Thyroid gland (tissue), 4 donors: ENCODE measurements around the gene CREB5. TPM values are rescaled to one million over a fixed set of nuclear protein-coding genes. Genes with fewer than 3 reads are reported as not detected.
A peak's percentile ranks its signal among the peaks of the same experiment; 100 is the strongest.

ENCODE experiments used
- DNase-seq, 2 donors: peaks; one replicate each; pipeline ENCODE4 v3.0.0-alpha.2; 2019
- H3K27ac ChIP-seq, 3 donors: fragments of 200-600 bp; sonication (generic); 1 replicate in 2 of 3; 2 replicates in 1 of 3; pipeline ENCODE4 v1.5.1; 2016 to 2019; ENCODE audit warnings: mild to moderate bottlenecking in 1 of 3, moderate library complexity in 1 of 3
- H3K27me3 ChIP-seq: fragments of 200-600 bp; sonication (generic); one replicate; pipeline ENCODE4 v1.5.1; 2019
- H3K36me3 ChIP-seq, 2 donors: fragments of 200-600 bp; sonication (generic); one replicate each; pipeline ENCODE4 v1.5.1; 2016 to 2019
- H3K4me1 ChIP-seq, 2 donors: fragments of 200-600 bp; sonication (generic); one replicate each; pipeline ENCODE4 v1.5.1; 2017 to 2019
- H3K4me3 ChIP-seq, 3 donors: fragments of 200-600 bp; sonication (generic); replicated peaks in 1 of 3; 1 replicate in 2 of 3; 2 replicates in 1 of 3; pipeline ENCODE4 v1.5.1; 2016; ENCODE audit warnings: mild to moderate bottlenecking in 1 of 3
- H3K9me3 ChIP-seq: fragments of 200-600 bp; sonication (generic); one replicate; pipeline ENCODE4 v1.5.1; 2017
- CTCF ChIP-seq, 6 experiments: fragments of 200-600 bp in 3 of 6; fragments of 450-650 bp in 3 of 6; sonication (generic) in 3 of 6; IDR thresholded peaks; one replicate each; pipeline ENCODE4 v1.5.1; 2016 to 2019; ENCODE audit warnings: antibody characterized with exemption in 6 of 6, mild to moderate bottlenecking in 2 of 6, inconsistent platforms in 1 of 6, moderate library complexity in 1 of 6
- POLR2A ChIP-seq, 2 donors: fragments of 450-650 bp; IDR thresholded peaks; one replicate each; pipeline ENCODE4 v1.6.1; 2017; ENCODE audit warnings: antibody characterized with exemption in 2 of 2, mild to moderate bottlenecking in 2 of 2, moderate library complexity in 1 of 2
- WGBS, 2 donors: methylation state at CpG; one replicate each; pipeline ENCODE4 v1.1.5; 2017; 5-methylcytosine and 5-hydroxymethylcytosine counted together
- intact Hi-C: fragments of 100-400 bp; cut with DNase I; formaldehyde crosslinking; loops from one replicate; pipeline ENCODE4 v1.15.1; 2023
- total RNA-seq, 4 donors: library from RNA; depleted of rRNA; stranded (reverse); fragments of >200 nt; gene quantifications; one replicate each; pipeline ENCODE4 v1.2.3, GENCODE V29; 2016

Gene CREB5
- total RNA-seq, 4 donors from 2014 or later = 2.5 to 13.6 (median 6.5) TPM

- no peaks in the 10 kb centered on the region for H3K27me3 ChIP-seq
- intact Hi-C loops = no loop called here
- no peaks in the 10 kb centered on the region for H3K9me3 ChIP-seq
- H3K27ac ChIP-seq = no peak overlapping the region
- peaks cover 9 to 12% of the 10 kb centered on the region in 2 donors for H3K4me1 ChIP-seq
- no peak for DNase-seq
- H3K36me3 ChIP-seq = no peaks in the 10 kb centered on the region
- 76 to 91% methylated on average over 9 of the region's 9 CpGs for WGBS, 2 donors
- H3K4me3 ChIP-seq = no peak overlapping the region
- no peak for TF ChIP-seq POLR2A (IDR thresholded peaks at IDR 0.05)
- TF ChIP-seq CTCF (IDR thresholded peaks at IDR 0.05) = no peak
These were observed 311.0 kb downstream of the CREB5 start for GRCh38 chr7:28723336-28723735.

GRCh38 chr7:28724563-28724962 lies 312.2 kb downstream of the CREB5 start:
- H3K27ac ChIP-seq = no peak overlapping the region
- intact Hi-C loops = no loop called here
- no peaks in the 10 kb centered on the region for H3K9me3 ChIP-seq
- H3K4me3 ChIP-seq = no peak overlapping the region
- 95 to 97% methylated on average over 1 of the region's 1 CpG for WGBS, 2 donors
- H3K27me3 ChIP-seq = no peaks in the 10 kb centered on the region
- no peak for TF ChIP-seq POLR2A (IDR thresholded peaks at IDR 0.05)
- TF ChIP-seq CTCF (IDR thresholded peaks at IDR 0.05) = no peak
- no peak for DNase-seq
- H3K4me1 ChIP-seq = peaks cover 9 to 12% of the 10 kb centered on the region in 2 donors
- no peaks in the 10 kb centered on the region for H3K36me3 ChIP-seq

- H3K9me3 ChIP-seq = no peaks in the 10 kb centered on the region
- no peaks in the 10 kb centered on the region for H3K27me3 ChIP-seq
- no peak for DNase-seq
- WGBS, 2 donors = 59 to 64% methylated on average over 3 of the region's 3 CpGs
- peaks cover 9 to 12% of the 10 kb centered on the region in 2 donors for H3K4me1 ChIP-seq
- intact Hi-C loops = no loop called here
- no peaks in the 10 kb centered on the region for H3K36me3 ChIP-seq
- no peak for TF ChIP-seq POLR2A (IDR thresholded peaks at IDR 0.05)
- no peak for TF ChIP-seq CTCF (IDR thresholded peaks at IDR 0.05)
- H3K4me3 ChIP-seq = no peak overlapping the region
- H3K27ac ChIP-seq = no peak overlapping the region
These were observed 312.8 kb downstream of the CREB5 start for GRCh38 chr7:28725045-28725642.

- Histone ChIP-seq H3K4me3 (no peak overlapping the region), H3K27ac (peak overlapping the region in 1 of 3 donors; percentile 9)
These were observed 313.6 kb downstream of the CREB5 start for GRCh38 chr7:28725911-28726310.

More at GRCh38 chr7:28725911-28726310, 313.6 kb downstream of the CREB5 start:
- intact Hi-C loops = no loop called here
- H3K27me3 ChIP-seq = no peaks in the 10 kb centered on the region
- H3K4me1 ChIP-seq = peaks cover 9 to 12% of the 10 kb centered on the region in 2 donors
- no peaks in the 10 kb centered on the region for H3K36me3 ChIP-seq
- H3K9me3 ChIP-seq = no peaks in the 10 kb centered on the region
- no peak for TF ChIP-seq POLR2A (IDR thresholded peaks at IDR 0.05)
- no peak for TF ChIP-seq CTCF (IDR thresholded peaks at IDR 0.05)
- no peak for DNase-seq
- 65% methylated on average over 2 of the region's 2 CpGs for WGBS, 2 donors
